NCI-H1092 treated with DMSO at 0.1 percent for 48 hours (cell line): ENCODE measurements around the gene CRACR2B.
A peak's percentile ranks its signal among the peaks of the same experiment; 100 is the strongest.

Experiments used
- DNase-seq: peaks from one replicate; lab custom pipeline; 2025; lab: John Stamatoyannopoulos, UW

CRACR2B gene

GRCh38 chr11:827897-828192 lies at the start of gene CRACR2B:
TSS of gene CRACR2B (plus strand) at chr11:827919. CDS start at chr11:828608, 689 bp downstream.
- no peak for DNase-seq

- DNase-seq: no peak
Observed at GRCh38 chr11:778976-779954, 48.5 kb upstream of the CRACR2B start.

GRCh38 chr11:779955-780532 lies 47.7 kb upstream of the CRACR2B start:
- DNase-seq: no peak

GRCh38 chr11:782264-783174 lies 45.2 kb upstream of the CRACR2B start:
- no peak for DNase-seq

DNA sequence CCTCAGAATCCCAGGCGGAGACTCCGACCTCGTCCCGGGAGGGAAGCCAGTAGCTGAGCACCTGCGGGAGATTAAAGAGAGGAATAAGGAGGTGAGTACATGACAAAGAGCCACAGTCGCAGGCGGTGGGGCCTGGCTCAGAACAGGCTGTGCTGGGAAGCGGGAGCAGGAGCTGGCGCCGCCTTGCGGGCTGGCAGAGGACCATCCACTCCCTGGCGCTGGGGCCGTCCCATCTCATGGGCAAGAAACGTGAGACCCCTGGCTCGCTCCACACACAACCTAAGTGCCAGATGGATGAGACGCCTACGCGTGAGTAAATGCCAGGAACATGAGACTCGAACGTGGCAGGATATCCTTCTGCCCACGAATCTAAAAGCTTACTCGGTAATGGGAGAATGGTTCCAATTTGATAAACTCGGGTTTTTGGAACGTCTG lies 44.1 kb upstream of the CRACR2B start:
- peak; percentile 21 for DNase-seq

DNA sequence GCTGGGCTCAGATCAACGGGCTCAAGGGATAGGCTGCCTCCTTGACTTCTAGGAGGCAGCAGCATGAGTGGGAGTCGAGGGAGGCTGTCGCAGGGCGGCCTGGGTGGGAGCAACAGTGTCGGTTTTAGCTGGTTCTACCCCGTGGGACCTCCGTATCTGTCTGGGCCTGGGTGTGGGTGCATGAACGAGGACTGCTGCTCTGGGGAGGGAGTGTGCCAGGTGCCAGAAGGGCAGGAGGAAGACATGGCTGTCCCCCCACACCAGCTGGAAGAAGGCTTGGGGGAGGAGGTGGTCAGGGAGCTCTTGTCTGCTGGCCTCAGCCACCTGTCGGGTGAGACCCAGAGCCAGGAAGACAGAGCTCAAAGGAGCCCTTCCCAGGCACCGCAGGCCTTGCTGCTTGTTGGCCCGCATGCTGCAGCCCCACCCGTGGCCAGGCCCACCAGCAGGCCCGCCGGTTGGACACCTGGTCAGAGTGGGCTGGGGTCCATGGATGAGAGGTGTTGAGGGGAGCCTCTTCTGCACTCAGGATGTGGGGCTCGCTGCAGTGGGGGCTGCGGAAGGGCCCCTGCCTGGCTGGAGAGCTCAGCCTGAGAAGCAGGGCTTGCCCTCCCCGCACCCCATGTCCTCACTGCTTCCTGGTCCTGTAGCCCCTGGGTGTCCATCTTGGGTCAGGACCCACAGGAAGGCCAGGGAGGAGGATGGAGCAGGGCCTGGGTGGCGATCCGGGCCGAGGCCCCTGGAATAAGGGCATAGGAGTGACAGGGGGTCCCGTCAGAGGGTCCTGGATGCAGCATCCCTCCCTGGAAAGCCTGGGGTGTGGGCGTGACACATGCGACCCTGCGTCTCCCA lies 41.3 kb upstream of the CRACR2B start:
- no peak for DNase-seq

- DNase-seq: no peak
Observed at GRCh38 chr11:787084-787675, 40.5 kb upstream of the CRACR2B start.

DNA sequence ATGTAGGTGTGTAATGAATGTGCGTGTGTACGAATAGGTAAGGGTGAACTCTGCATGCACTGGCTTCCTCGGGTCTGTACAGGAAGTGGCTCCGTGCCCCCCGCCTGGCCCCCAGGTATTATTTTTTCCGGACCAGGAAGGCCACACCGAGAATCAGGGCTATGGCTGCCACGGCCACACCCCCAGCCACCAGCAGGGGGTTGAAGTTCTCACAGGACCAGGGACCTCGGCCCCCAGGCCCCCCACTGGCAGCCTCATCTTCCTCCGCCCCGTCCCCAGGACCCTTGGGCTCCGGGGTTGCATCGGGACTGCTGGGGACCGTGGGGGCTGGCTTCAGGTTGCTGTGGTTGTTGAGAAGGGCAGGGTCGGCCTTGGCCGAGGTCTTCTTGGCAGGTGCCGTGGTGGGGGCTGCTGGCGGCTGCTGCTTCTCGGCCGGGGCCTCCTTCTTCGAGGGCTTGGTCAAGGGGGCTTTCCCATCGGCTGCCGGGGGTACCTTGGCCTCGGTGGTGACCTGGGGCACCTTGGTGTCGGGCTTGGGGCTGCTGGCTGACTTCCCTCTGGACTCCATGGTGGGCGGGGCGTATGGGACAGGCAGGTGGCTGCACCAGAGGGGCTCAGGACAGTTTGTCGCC lies 39.6 kb upstream of the CRACR2B start:
- no peak for DNase-seq

- no peak for DNase-seq
Observed at GRCh38 chr11:788953-789940, 38.5 kb upstream of the CRACR2B start.

GRCh38 chr11:789943-790342 lies 37.8 kb upstream of the CRACR2B start, which contains the start of gene CEND1:
TSS of gene CEND1 (minus strand) at chr11:790090. CDS start at chr11:788576, 1,514 bp downstream.
- peak; percentile 15 for DNase-seq

DNA sequence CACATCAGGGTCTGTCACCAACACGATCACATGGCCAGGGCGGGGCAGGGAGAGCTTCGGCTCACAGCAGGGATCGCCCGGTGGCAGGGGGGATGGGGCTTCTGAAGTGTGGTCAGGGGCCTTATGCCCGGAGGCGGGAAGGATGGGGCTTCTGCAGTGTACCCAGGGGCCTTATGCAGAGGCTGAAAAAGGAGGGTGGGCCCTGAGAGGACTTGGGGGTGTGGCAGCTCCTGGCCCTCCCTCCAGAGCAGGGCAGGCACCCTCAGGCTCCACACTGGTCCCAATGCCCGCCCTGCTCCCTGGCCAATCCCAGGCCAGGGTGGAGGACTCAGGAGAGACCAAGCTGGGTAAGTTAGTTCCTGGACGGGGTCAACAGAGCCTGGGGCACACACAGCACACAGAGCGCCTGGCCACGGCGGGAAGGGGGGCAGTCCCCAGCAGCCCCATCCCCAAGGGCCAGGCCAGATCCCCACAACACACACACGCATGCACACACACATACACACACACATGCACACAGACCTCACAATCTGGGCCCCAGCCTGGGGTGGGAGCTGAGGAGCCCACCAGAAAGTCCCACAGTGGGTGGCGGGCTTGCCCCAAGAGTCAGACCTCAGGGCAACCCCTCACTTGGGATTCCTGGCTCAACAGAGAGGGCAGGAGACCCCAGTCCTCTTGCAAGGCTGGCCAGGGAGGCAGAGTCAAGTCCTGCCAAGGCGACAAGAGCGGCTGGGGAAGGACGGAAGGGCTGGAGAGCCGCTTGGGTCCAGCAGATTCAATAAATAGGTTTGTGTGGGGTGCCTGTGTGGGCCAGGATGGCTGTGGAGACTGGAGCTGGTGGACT lies 36.8 kb upstream of the CRACR2B start:
- DNase-seq: no peak

DNA sequence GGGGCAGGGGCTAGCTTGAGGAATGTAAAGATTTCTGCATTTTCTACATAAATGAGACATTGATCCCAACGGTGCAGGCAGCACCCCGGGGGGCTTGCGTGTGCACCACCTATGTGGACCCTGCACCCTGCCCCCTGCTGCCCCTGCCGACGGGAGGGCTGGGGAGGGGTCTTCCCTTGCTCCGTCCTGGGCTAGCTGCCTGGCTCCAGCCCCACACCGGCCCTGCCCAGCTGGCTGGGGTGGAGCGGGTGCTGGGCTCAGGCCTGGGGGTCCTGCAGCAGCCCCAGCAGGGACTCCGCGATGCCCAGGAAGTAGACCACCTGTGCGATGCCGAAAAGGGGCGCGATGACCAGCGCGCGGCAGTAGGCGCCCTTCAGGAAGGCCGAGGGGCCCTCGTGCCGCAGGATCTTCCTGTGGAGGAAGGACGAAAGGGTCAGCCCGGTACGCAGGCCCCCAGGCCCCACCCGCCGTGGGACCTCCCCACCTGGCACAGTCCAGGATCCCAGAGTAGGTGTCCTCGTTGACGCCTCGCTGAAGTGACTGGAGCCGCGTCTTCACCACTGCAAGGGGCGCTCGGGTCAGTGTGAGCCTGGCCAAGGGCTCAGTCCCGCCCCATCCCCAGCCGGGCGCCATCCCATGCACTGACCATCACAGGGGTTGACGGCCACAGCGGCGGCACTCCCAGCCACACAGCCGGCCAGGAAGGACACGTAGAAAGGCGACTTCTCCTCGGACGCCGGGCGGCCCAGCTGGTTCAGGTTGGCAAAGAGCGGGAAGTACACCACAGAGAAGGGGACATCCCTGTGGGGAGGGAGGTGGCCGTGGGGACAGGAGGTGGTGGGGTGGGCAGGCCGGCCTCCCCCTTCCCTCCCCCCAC lies 35.8 kb upstream of the CRACR2B start:
- no peak for DNase-seq

- no peak for DNase-seq
Observed at GRCh38 chr11:792535-792821, 35.2 kb upstream of the CRACR2B start.

DNA sequence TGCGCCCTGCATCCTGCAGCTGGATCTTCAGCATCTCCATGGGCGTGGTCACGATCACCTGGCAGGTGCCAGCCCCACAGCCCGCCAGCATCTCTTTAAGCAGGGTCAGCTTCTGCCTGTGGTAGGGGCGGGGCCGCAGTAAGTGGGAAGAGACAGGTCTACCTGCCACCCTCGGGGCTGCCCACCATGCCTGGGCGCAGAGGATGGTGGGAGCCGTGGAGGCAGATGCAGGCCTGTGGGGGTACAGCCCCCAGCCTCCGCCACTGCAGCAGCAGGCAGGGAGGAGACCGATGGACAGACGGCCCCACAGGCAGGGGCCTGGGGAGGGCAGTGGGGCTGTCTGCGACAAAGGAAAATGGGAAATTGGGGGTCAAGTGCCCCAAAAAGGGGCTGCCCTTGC lies 34.8 kb upstream of the CRACR2B start:
- DNase-seq: no peak

- no peak for DNase-seq
Observed at GRCh38 chr11:793556-793955, 34.2 kb upstream of the CRACR2B start.

GRCh38 chr11:794013-794765 lies 33.5 kb upstream of the CRACR2B start:
- no peak for DNase-seq
